GM23338 (cell line): ENCODE results near the gene GRK4. TPM values are rescaled to one million over a fixed set of nuclear protein-coding genes. Genes with fewer than 3 reads are reported as not detected.

Experiments used
- ATAC-seq: fragments of 200-7000 bp; cut with Tn5 transposase; 3 replicates; pipeline ENCODE4 v1.9.1; 2020
- DNase-seq: peaks from one replicate; pipeline ENCODE4 v3.0.0-alpha.2; 2015; ENCODE audit warnings: low spot score
- H2AFZ ChIP-seq: fragments of 200-600 bp; sonication (generic); 2 replicates; pipeline ENCODE4 v1.8.0; 2016; ENCODE audit warnings: antibody characterized with exemption, mild to moderate bottlenecking, moderate library complexity
- H3F3A ChIP-seq: fragments of 200-600 bp; sonication (generic); replicated peaks from 2 replicates; pipeline ENCODE4 v1.8.0; 2017; ENCODE audit warnings: antibody characterized with exemption, mixed run types, low read depth
- H3K27ac ChIP-seq: fragments of 200-600 bp; sonication (generic); 2 replicates; pipeline ENCODE4 v1.6.1; 2016; ENCODE audit warnings: low read depth
- H3K27me3 ChIP-seq: fragments of 200-600 bp; sonication (generic); 2 replicates; pipeline ENCODE4 v1.8.0; 2016; ENCODE audit warnings: mild to moderate bottlenecking, mixed run types, moderate library complexity; ENCODE audit not compliant: insufficient read depth
- H3K36me3 ChIP-seq: fragments of 200-600 bp; sonication (generic); 2 replicates; pipeline ENCODE4 v1.8.0; 2016; ENCODE audit warnings: mild to moderate bottlenecking; ENCODE audit not compliant: insufficient read depth
- H3K4me1 ChIP-seq: fragments of 200-600 bp; sonication (generic); 2 replicates; pipeline ENCODE4 v1.8.0; 2016; ENCODE audit warnings: mild to moderate bottlenecking, moderate library complexity; ENCODE audit not compliant: insufficient read depth
- H3K4me2 ChIP-seq: fragments of 200-600 bp; sonication (generic); 2 replicates; pipeline ENCODE4 v1.7.1; 2017; ENCODE audit warnings: mixed run types
- H3K4me3 ChIP-seq: fragments of 200-600 bp; sonication (generic); 2 replicates; pipeline ENCODE4 v1.6.1; 2016; ENCODE audit warnings: mixed run types
- H3K79me2 ChIP-seq: fragments of 200-600 bp; sonication (generic); replicated peaks from 2 replicates; pipeline ENCODE4 v1.8.0; 2017; ENCODE audit warnings: mild to moderate bottlenecking; ENCODE audit not compliant: insufficient read depth
- H3K9me2 ChIP-seq: fragments of 200-600 bp; sonication (generic); 2 replicates; pipeline ENCODE4 v1.8.0; 2017; ENCODE audit not compliant: insufficient read depth
- H4K20me1 ChIP-seq: fragments of 200-600 bp; sonication (generic); replicated peaks from 2 replicates; pipeline ENCODE4 v1.8.0; 2017; ENCODE audit warnings: mild to moderate bottlenecking; ENCODE audit not compliant: insufficient read depth
- H3K27ac Mint-ChIP-seq: 2 replicates; pipeline ENCODE4 v1.8.0; 2020; ENCODE audit warnings: inconsistent platforms, mild to moderate bottlenecking, moderate library complexity, mixed read lengths
- H3K27me3 Mint-ChIP-seq: 3 replicates; pipeline ENCODE4 v1.8.0; 2022; ENCODE audit warnings: low read depth, mild to moderate bottlenecking, moderate library complexity, mixed read lengths, inconsistent platforms; ENCODE audit not compliant: insufficient read depth, poor library complexity
- H3K36me3 Mint-ChIP-seq: 3 replicates; pipeline ENCODE4 v1.8.0; 2021; ENCODE audit warnings: low read depth, mild to moderate bottlenecking, inconsistent platforms, moderate library complexity, mixed read lengths
- H3K4me1 Mint-ChIP-seq: 3 replicates; pipeline ENCODE4 v1.8.0; 2020; ENCODE audit warnings: mild to moderate bottlenecking, inconsistent platforms, mixed read lengths
- H3K4me3 Mint-ChIP-seq: 3 replicates; pipeline ENCODE4 v1.8.0; 2021; ENCODE audit warnings: moderate library complexity, mild to moderate bottlenecking, inconsistent platforms, mixed read lengths
- H3K9me3 Mint-ChIP-seq: 3 replicates; pipeline ENCODE4 v1.8.0; 2020; ENCODE audit warnings: moderate library complexity, mild to moderate bottlenecking, inconsistent platforms, mixed read lengths
- ETS1 ChIP-seq: IDR thresholded peaks from 2 replicates; pipeline ENCODE4 v1.6.1; 2016; ENCODE audit warnings: antibody characterized with exemption
- EZH2 ChIP-seq: fragments of 200-600 bp; sonication (generic); IDR thresholded peaks from one replicate; pipeline ENCODE4 v1.8.0; 2017; ENCODE audit warnings: antibody characterized with exemption, mild to moderate bottlenecking, low read depth; ENCODE audit not compliant: unreplicated experiment
- EZH2phosphoT487 ChIP-seq: fragments of 200-600 bp; sonication (generic); IDR thresholded peaks from one replicate; pipeline ENCODE4 v1.8.1; 2018; ENCODE audit warnings: antibody characterized with exemption; ENCODE audit not compliant: unreplicated experiment
- JUNB ChIP-seq: IDR thresholded peaks from one replicate; pipeline ENCODE4 v1.6.1; 2016; ENCODE audit warnings: antibody characterized with exemption; ENCODE audit not compliant: unreplicated experiment
- REST ChIP-seq: IDR thresholded peaks from one replicate; pipeline ENCODE4 v1.6.1; 2018; ENCODE audit warnings: antibody characterized with exemption; ENCODE audit not compliant: unreplicated experiment
- STAT1 ChIP-seq: IDR thresholded peaks from one replicate; pipeline ENCODE4 v1.6.1; 2016; ENCODE audit warnings: antibody characterized with exemption; ENCODE audit not compliant: unreplicated experiment
- ZNF114 ChIP-seq: fragments of 250-450 bp; sonication (Bioruptor Pico); IDR thresholded peaks from 2 replicates; pipeline ENCODE4 v1.5.0; 2020; ENCODE audit warnings: mild to moderate bottlenecking, moderate library complexity
- ZNF331 ChIP-seq: fragments of 250-450 bp; sonication (Bioruptor Pico); IDR thresholded peaks from 2 replicates; pipeline ENCODE4 v1.5.0; 2020; ENCODE audit warnings: low read depth, mild to moderate bottlenecking, moderate library complexity
- polyA plus RNA-seq: library from polyadenylated mRNA; unstranded; fragments of >200 nt; fragmentation: Nextera tagmentation; extraction: Ambion mirVana; gene quantifications from 2 replicates; pipeline ENCODE4 v1.2.1, GENCODE V29; 2016
- total RNA-seq: library from RNA; depleted of rRNA; stranded (reverse); fragments of >200 nt; shearing (Covaris generic); gene quantifications from 2 replicates; pipeline ENCODE4 v1.2.3, GENCODE V29; 2014

GRK4 gene
- total and polyA plus RNA-seq, 2 experiments from 2014 or later: 1.3 to 1.4 TPM

GRCh38 chr4:2977211-2978088 lies 14.1 kb downstream of the GRK4 start:
- ATAC-seq: no peak
- no peak for DNase-seq
- Histone ChIP-seq H3K4me3 (no peak overlapping the region), H3F3A (no peaks in the 10 kb centered on the region), H3K4me2 (no peak overlapping the region), H3K79me2 (no peaks in the 10 kb centered on the region), H3K9me2 (no peaks in the 10 kb centered on the region), H3K27ac (no peak overlapping the region), H3K4me1 (no peaks in the 10 kb centered on the region), H3K27me3 (no peaks in the 10 kb centered on the region), H4K20me1 (no peaks in the 10 kb centered on the region), H3K36me3 (no peaks in the 10 kb centered on the region), H2AFZ (no peak overlapping the region)
- peaks cover 13% of the 10 kb centered on the region for H3K27me3 Mint-ChIP-seq
- TF ChIP-seq JUNB: no peak
- no peak for TF ChIP-seq EZH2phosphoT487
- H3K9me3 Mint-ChIP-seq: peaks cover 27% of the 10 kb centered on the region
- no peak overlapping the region for H3K4me3 Mint-ChIP-seq
- peaks cover 7% of the 10 kb centered on the region; the same call in 2 of the 3 replicates for H3K36me3 Mint-ChIP-seq
- no peak overlapping the region for H3K27ac Mint-ChIP-seq
- H3K4me1 Mint-ChIP-seq: no peaks in the 10 kb centered on the region; the same call in 2 of the 3 replicates

GRCh38 chr4:2981256-2981819 lies 18.0 kb downstream of the GRK4 start:
- no peaks in the 10 kb centered on the region for H3K4me1 ChIP-seq
- Mint-ChIP-seq H3K36me3 (peaks cover 7% of the 10 kb centered on the region; the same call in 2 of the 3 replicates), H3K4me1 (no peaks in the 10 kb centered on the region; the same call in 2 of the 3 replicates), H3K27me3 (peaks cover 11% of the 10 kb centered on the region), H3K9me3 (peaks cover 39% of the 10 kb centered on the region), H3K4me3 (no peak overlapping the region), H3K27ac (no peak overlapping the region)
- no peak overlapping the region for H3K4me2 ChIP-seq
- DNase-seq (no peak), ATAC-seq (no peak)
- no peaks in the 10 kb centered on the region for H3K9me2 ChIP-seq
- no peak overlapping the region for H2AFZ ChIP-seq
- H3K36me3 ChIP-seq: no peaks in the 10 kb centered on the region
- TF ChIP-seq JUNB: no peak
- no peak for TF ChIP-seq ETS1
- TF ChIP-seq EZH2phosphoT487: no peak
- TF ChIP-seq REST: no peak
- TF ChIP-seq STAT1: no peak
- no peak for TF ChIP-seq ZNF331
- TF ChIP-seq EZH2: no peak
- no peak for TF ChIP-seq ZNF114
- H3F3A ChIP-seq: no peaks in the 10 kb centered on the region
- H3K79me2 ChIP-seq: no peaks in the 10 kb centered on the region
- H3K27me3 ChIP-seq: no peaks in the 10 kb centered on the region
- H4K20me1 ChIP-seq: no peaks in the 10 kb centered on the region
- H3K4me3 ChIP-seq: no peak overlapping the region
- H3K27ac ChIP-seq: no peak overlapping the region
